ENCODE results near the gene GPC3.

- no peak for TF ChIP-seq CTCF (IDR thresholded peaks at IDR 0.05 in 4 of 5, conservative IDR thresholded peaks at IDR 0.05 in 1 of 5)
- no peak for TF ChIP-seq POLR2A (IDR thresholded peaks at IDR 0.05)
These were observed 441.7 kb downstream of the GPC3 start for GRCh38 chrX:133543654-133544053.
